ENCODE results near the gene EGFLAM.
"Not testable (repeated sequence)": the region's sequence is repeated elsewhere in the genome, so short reads cannot be mapped to it uniquely, and the experiment has no call there.

Gene EGFLAM

GRCh38 chr5:38380537-38380936 is 122.2 kb downstream of the EGFLAM start:
- DNase-seq, result no peak

DNA sequence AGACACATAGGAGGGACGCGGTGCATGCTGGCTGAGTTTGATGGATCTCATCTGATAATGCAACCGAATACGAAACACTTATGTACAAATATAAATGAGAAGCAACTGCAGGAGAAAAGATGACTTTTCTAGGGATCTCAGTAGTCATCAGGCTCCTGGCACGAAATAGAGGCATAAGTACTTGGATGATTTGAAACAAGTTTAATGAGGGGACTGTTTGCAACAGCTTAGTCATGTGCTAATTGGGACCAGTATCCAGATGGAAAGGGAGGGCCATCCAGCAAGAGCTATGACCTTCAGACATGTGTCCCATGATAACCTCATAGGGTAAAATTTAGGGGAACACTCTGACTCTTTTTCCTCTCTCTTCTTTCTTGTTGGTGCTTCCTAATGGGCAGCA is 123.0 kb downstream of the EGFLAM start:
- DNase-seq, result no peak

- DNase-seq, result peak; percentile 36
Measured at GRCh38 chr5:38382898-38383297, 124.5 kb downstream of the EGFLAM start.

- no peak for DNase-seq
Measured at GRCh38 chr5:38383701-38384100, 125.3 kb downstream of the EGFLAM start.

GRCh38 chr5:38384396-38384795 is 126.0 kb downstream of the EGFLAM start:
- no peak for DNase-seq

DNA sequence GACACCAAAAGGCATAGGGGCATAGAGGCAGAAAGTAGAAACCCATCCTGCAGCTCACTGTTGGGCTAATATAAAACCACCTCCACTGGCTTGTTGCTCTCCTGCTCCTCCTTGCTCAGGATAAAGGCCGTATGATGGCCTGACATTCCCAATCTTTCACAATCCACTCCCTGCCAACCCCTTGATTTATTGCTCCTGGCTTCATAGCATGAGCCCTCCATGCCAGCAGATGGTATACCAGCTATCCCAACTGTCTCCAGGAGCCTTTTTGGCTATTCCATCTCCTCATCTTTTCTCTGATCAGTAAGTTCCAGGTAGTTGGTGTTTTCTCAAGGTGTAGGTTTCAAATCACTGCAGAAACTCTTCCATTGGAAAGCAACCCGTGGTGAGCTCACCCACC is 128.8 kb downstream of the EGFLAM start:
- no peak for DNase-seq

DNA sequence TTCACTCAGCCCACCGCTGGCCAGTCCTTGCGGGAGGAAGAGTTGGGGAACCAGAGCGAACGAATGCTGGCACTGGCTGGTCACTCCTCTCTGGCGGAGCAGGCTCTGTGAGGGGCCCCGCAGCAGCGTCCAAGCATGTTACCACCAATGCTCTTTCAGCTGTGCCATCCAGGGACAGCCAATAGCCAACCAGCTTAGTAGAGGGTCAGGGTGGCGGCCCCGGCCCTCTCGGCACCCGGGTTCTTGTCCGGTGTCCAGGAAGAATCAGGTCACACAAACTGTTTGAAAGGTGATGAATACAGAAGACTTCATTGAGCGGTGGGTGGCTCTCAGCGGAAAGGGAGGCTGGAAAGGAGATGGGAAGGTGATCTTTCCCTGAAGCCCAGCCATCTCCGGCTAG is 135.3 kb downstream of the EGFLAM start:
- DNase-seq, result no peak

DNA sequence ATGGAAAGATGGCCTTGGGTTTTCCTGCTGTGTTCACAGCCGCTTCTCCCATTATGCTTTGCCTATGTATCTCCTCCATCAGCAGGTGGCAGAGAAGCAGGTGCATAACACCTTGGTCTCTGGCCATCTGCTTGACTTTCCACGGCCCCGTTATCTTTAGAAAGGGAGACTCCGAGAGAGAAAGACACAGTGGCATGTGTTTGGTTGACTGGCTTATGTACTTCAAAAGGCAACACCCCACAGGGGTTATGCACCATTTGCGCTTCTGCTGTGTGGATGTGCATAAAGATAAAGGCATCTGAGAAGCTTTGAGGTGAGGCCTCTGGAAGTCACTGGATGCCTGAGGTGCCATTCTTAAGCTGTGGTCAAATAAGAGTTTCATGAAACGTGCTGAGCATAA is 138.4 kb downstream of the EGFLAM start:
- DNase-seq, result no peak

DNA sequence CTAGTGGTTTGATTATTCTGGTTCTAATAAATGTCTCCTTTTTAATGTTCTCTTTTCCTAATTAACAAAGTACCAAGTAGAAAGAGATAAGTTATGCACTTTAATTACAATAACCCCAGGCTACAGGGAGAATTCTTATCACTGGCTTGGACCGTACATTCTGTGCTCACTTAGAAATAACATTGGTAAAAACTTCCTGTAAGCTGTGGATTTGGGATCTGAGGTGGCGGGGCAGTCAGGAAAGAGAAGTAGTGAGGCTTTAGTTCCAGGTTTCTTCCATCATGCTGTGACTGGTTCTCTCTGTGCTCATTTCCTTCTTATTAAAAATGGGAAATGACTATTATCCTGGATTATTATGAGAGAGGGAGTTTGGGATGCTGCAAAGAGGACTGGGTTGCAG is 142.0 kb downstream of the EGFLAM start:
- DNase-seq, result no peak

DNA sequence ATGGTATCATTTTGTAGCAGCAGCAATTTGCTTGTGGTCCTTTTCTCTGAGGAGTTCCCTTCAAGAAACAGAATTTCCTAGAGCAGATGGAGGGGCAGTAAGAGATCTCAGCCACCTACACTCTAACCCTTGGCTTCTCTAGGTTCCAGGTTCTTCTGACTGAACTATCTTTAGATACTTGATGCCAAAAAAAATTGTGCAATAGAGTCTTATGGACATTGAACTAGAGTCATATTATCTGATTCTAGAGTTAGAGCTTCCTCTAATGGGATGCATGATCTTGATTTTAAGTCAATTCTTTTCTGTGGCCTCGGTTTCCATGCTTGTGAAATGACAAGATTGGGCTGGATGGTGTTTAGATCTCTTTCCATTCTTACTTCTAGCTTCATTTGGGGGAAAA is 142.8 kb downstream of the EGFLAM start:
- no peak for DNase-seq

GRCh38 chr5:38403406-38403805 is 145.0 kb downstream of the EGFLAM start:
- DNase-seq, result no peak

- DNase-seq, result no peak
Measured at GRCh38 chr5:38403877-38404635, 145.7 kb downstream of the EGFLAM start.

- DNase-seq, result no peak
Measured at GRCh38 chr5:38404667-38405276, 146.4 kb downstream of the EGFLAM start.

DNA sequence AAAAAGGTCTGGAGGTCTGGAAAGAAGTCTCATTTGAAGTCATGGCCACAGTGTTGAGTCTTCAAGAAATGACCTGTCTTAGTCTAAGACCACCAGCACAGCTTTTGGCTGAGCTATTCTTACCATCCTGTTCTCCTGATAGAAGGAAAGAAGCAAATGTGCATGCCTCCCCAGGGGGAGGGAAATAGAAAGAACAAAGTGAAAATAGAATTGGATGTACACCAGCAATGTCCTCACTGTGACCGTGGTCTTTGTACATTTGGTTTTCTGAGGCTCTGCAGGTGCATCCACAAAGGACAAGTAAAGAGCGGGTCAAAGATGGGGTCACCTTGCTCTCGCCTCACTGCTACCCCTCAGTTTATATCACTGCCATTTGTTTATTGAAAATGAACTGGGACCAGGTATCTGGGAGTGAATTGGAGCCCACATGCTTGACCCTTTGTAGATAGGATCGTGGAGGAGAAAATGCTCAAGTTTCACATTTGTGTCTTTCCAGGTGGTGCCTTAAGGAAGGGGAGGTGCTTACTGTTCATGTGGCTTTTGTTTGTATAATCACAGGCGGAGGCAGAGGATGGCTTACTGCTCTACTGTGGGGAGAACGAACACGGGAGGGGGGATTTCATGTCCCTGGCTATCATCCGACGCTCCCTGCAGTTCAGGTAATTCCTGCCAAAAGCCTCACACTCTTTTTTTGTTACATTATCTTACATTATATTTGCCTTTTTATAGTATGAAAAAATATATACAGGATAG is 150.3 kb downstream of the EGFLAM start:
- no peak for DNase-seq

DNA sequence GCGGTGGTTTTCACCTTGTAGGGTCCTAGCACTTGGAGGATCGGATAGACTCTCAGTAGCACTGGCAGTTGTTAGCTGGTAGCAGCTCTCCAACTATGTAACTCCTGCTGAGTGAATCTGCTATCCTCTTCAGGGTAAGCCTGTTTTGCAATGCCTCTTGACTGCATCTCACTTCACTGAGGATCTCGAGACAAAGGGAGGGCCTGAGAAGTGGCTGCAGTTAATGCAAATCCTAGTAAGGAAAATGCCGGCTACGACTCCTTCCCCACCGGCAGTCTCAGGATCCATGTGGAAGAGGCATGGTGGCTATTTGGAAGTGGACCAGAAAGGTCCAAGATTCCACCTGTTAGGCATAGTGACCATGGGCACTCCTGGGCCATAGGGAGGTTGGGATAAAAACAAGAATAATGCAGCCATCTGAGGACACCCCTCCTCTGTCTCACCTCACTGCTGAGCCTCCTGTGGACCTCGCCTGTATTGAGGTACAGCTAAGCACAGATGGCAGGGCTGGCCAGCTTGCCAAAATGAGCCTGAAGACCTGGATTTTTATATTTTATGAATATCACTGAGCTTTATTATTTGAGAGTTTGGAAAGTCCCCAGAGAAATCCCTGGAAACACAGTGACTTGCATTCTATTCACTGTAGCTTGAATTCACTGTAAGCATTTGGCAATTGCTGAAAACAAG is 152.1 kb downstream of the EGFLAM start:
- no peak for DNase-seq

DNA sequence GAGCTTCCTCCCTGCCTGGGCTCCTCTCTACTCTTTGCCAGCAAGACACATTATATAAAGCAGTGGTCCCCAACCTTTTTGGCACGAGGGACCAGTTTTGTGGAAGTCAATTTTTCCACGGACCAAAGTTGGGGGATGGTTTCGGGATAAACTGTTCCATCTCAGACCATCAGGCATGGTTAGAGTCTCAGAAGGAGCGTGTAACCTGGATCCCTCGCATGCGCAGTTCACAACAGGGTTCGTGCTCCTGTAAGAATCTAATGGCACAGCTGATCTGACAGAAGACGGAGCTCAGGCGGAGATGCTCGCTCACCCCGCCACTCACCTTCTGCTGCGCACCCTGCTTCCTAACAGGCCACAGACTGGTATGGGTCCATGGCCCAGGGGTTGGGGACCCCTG is 155.3 kb downstream of the EGFLAM start:
- DNase-seq, result no peak

DNA sequence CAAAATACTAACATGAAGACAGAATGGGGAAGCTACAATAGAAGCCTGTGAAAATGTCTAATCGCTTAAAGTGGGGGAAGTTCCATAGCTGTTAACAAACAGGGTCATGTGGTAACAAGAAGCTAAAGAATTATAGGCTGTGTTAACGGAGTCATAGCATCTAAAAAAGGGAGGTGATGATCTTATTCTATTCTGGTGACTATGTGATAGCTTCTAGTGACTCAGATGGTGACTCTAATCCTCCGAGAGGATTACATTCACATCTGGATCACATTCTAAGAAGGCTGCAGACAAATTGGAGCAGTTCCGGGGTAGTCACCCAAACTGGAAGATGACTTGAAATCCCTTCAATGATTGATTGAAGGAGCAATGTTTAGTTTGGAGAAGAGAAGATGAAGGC is 156.0 kb downstream of the EGFLAM start:
- DNase-seq, result no peak

DNA sequence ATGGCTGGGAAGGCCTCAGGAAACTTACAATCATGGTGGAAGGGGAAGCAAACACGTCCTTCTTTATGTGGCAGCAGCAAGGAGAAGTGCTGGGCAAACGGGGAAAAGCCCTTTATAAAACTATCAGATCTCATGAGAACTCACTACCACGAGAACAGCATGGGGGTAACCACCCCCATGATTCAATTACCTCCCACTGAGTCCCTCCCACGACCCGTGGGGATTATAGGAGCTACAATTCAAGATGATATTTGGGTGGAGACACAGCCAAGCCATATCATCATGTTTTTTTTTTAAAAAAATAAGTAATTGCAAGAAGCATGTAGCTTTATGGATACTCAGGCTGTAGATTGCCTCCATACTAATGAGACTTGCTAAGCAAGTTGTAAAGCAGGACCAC is 157.4 kb downstream of the EGFLAM start:
- not testable (repeated sequence) for DNase-seq

- no peak for DNase-seq
Measured at GRCh38 chr5:38417658-38418017, 159.3 kb downstream of the EGFLAM start.

- DNase-seq, result no peak
Measured at GRCh38 chr5:38420246-38420645, 161.9 kb downstream of the EGFLAM start.

DNA sequence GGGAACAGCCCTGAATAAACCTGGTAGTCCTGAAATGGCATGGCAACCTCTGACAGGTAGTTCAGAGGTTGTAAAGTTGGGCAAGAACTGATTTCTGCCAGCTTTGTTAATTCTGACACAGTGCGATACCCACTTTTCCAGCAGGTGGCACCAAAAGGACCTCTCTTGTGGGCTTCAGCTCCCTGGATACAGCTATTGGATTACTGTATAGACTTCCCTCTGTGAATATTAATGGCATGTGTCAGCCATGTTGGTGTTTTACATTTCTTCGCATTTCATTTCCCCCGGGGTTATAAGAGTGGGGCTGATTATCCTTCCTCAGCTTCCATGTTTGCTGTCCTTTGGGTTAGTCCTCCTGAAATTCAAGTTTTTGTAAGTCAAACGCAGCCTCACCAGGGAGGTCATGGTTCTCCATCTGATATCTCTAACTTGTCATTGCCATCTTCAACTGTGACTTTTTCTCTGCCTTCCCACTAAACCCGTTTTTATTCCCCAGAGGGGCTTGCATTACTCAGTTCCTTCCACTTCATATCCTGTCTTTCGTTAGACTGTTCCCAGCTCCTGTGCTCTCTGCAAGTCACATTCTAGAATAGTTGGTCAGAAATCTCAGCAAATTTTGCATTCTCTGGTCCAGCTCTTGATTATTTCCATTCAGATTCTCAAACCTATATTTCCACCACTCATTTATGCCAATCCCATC is 162.5 kb downstream of the EGFLAM start:
- DNase-seq, result peak; percentile 20

DNA sequence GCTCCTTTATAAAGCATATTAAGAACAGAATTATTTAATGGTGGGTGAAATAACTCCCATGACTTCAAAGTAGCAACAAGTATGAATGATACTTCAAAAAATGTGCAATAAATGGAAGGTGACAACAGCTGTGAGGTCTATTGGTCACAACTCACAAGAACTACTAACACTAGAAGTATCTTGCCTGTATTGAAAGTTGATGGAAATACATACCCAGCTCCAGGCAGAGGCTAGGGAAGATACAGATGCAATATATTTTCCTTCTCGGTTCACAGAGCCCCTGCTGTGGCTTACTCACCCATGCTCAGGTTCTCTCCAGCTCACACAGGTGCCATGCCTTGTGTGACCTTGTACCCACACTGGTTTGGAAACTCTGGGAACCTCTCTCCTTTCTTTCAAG is 164.3 kb downstream of the EGFLAM start:
- no peak for DNase-seq
